Measurements from ENCODE around the gene AKAP6.

AKAP6 gene

GRCh38 chr14:32412532-32412931, 83.4 kb downstream of the AKAP6 start:
- no peak overlapping the region for H3K4me3 ChIP-seq (ENCODE audit: low read length)
- no peaks in the 10 kb centered on the region for H3K27me3 ChIP-seq (replicated peaks; ENCODE audit: control insufficient read depth, insufficient read depth, low read length)
- H3K9me3 ChIP-seq (ENCODE audit: control insufficient read depth, low read length) = no peaks in the 10 kb centered on the region
- no peak for DNase-seq (ENCODE audit: low read depth)
- no peaks in the 10 kb centered on the region for H3K36me3 ChIP-seq (ENCODE audit: control insufficient read depth, insufficient read depth, low read length, severe bottlenecking)
- peaks cover 4% of the 10 kb centered on the region for H3K4me1 ChIP-seq (ENCODE audit: control insufficient read depth, insufficient read depth, low read length)
- no peak overlapping the region for H3K9ac ChIP-seq (ENCODE audit: low read length)

GRCh38 chr14:32413967-32414640, 85.0 kb downstream of the AKAP6 start:
- no peaks in the 10 kb centered on the region for H3K36me3 ChIP-seq (ENCODE audit: control insufficient read depth, insufficient read depth, low read length, severe bottlenecking)
- peaks cover 14% of the 10 kb centered on the region for H3K4me1 ChIP-seq (ENCODE audit: control insufficient read depth, insufficient read depth, low read length)
- H3K27me3 ChIP-seq (replicated peaks; ENCODE audit: control insufficient read depth, insufficient read depth, low read length) = no peaks in the 10 kb centered on the region
- H3K9ac ChIP-seq (ENCODE audit: low read length) = no peak overlapping the region
- no peak overlapping the region for H3K4me3 ChIP-seq (ENCODE audit: low read length)
- no peaks in the 10 kb centered on the region for H3K9me3 ChIP-seq (ENCODE audit: control insufficient read depth, low read length)
- DNase-seq (ENCODE audit: low read depth) = no peak

- H3K4me1 ChIP-seq (ENCODE audit: control insufficient read depth, insufficient read depth, low read length) = peaks cover 14% of the 10 kb centered on the region
- no peaks in the 10 kb centered on the region for H3K36me3 ChIP-seq (ENCODE audit: control insufficient read depth, insufficient read depth, low read length, severe bottlenecking)
- H3K4me3 ChIP-seq (ENCODE audit: low read length) = no peak overlapping the region
- no peaks in the 10 kb centered on the region for H3K9me3 ChIP-seq (ENCODE audit: control insufficient read depth, low read length)
- peak; percentile 68 for DNase-seq (ENCODE audit: low read depth)
- H3K9ac ChIP-seq (ENCODE audit: low read length) = no peak overlapping the region
- no peaks in the 10 kb centered on the region for H3K27me3 ChIP-seq (replicated peaks; ENCODE audit: control insufficient read depth, insufficient read depth, low read length)
Measured at GRCh38 chr14:32414808-32415255, 85.7 kb downstream of the AKAP6 start.

GRCh38 chr14:32417956-32418552, 89.0 kb downstream of the AKAP6 start:
- Histone ChIP-seq H3K4me3 (ENCODE audit: low read length) (peak overlapping the region; percentile 18), H3K36me3 (ENCODE audit: control insufficient read depth, insufficient read depth, low read length, severe bottlenecking) (no peaks in the 10 kb centered on the region), H3K27me3 (replicated peaks; ENCODE audit: control insufficient read depth, insufficient read depth, low read length) (no peaks in the 10 kb centered on the region), H3K9me3 (ENCODE audit: control insufficient read depth, low read length) (peaks cover 5% of the 10 kb centered on the region), H3K9ac (ENCODE audit: low read length) (no peak overlapping the region), H3K4me1 (ENCODE audit: control insufficient read depth, insufficient read depth, low read length) (peaks cover 14% of the 10 kb centered on the region)
- DNase-seq (ENCODE audit: low read depth) = peak; percentile 57

GRCh38 chr14:32419429-32419828, 90.3 kb downstream of the AKAP6 start:
- H3K4me1 ChIP-seq (ENCODE audit: control insufficient read depth, insufficient read depth, low read length) = peaks cover 14% of the 10 kb centered on the region
- no peak for DNase-seq (ENCODE audit: low read depth)
- H3K9me3 ChIP-seq (ENCODE audit: control insufficient read depth, low read length) = peaks cover 5% of the 10 kb centered on the region
- H3K9ac ChIP-seq (ENCODE audit: low read length) = no peak overlapping the region
- no peaks in the 10 kb centered on the region for H3K27me3 ChIP-seq (replicated peaks; ENCODE audit: control insufficient read depth, insufficient read depth, low read length)
- no peak overlapping the region for H3K4me3 ChIP-seq (ENCODE audit: low read length)
- H3K36me3 ChIP-seq (ENCODE audit: control insufficient read depth, insufficient read depth, low read length, severe bottlenecking) = no peaks in the 10 kb centered on the region

- no peaks in the 10 kb centered on the region for H3K36me3 ChIP-seq (ENCODE audit: control insufficient read depth, insufficient read depth, low read length, severe bottlenecking)
- H3K9me3 ChIP-seq (ENCODE audit: control insufficient read depth, low read length) = peaks cover 5% of the 10 kb centered on the region
- H3K4me3 ChIP-seq (ENCODE audit: low read length) = no peak overlapping the region
- peaks cover 14% of the 10 kb centered on the region for H3K4me1 ChIP-seq (ENCODE audit: control insufficient read depth, insufficient read depth, low read length)
- no peak for DNase-seq (ENCODE audit: low read depth)
- H3K27me3 ChIP-seq (replicated peaks; ENCODE audit: control insufficient read depth, insufficient read depth, low read length) = no peaks in the 10 kb centered on the region
- H3K9ac ChIP-seq (ENCODE audit: low read length) = no peak overlapping the region
Measured at GRCh38 chr14:32421781-32422180, 92.7 kb downstream of the AKAP6 start.

- no peak for DNase-seq (ENCODE audit: low read depth)
- Histone ChIP-seq H3K9me3 (ENCODE audit: control insufficient read depth, low read length) (peaks cover 5% of the 10 kb centered on the region), H3K27me3 (replicated peaks; ENCODE audit: control insufficient read depth, insufficient read depth, low read length) (no peaks in the 10 kb centered on the region), H3K4me1 (ENCODE audit: control insufficient read depth, insufficient read depth, low read length) (peaks cover 11% of the 10 kb centered on the region), H3K36me3 (ENCODE audit: control insufficient read depth, insufficient read depth, low read length, severe bottlenecking) (no peaks in the 10 kb centered on the region), H3K9ac (ENCODE audit: low read length) (no peak overlapping the region), H3K4me3 (ENCODE audit: low read length) (no peak overlapping the region)
Measured at GRCh38 chr14:32422440-32422839, 93.3 kb downstream of the AKAP6 start.

- Histone ChIP-seq H3K4me1 (ENCODE audit: control insufficient read depth, insufficient read depth, low read length) (no peaks in the 10 kb centered on the region), H3K27me3 (replicated peaks; ENCODE audit: control insufficient read depth, insufficient read depth, low read length) (no peaks in the 10 kb centered on the region), H3K4me3 (ENCODE audit: low read length) (no peak overlapping the region), H3K9ac (ENCODE audit: low read length) (no peak overlapping the region), H3K36me3 (ENCODE audit: control insufficient read depth, insufficient read depth, low read length, severe bottlenecking) (no peaks in the 10 kb centered on the region), H3K9me3 (ENCODE audit: control insufficient read depth, low read length) (peaks cover 5% of the 10 kb centered on the region)
- DNase-seq (ENCODE audit: low read depth) = no peak
Measured at GRCh38 chr14:32426028-32426427, 96.9 kb downstream of the AKAP6 start.

- no peak overlapping the region for H3K4me3 ChIP-seq (ENCODE audit: low read length)
- no peaks in the 10 kb centered on the region for H3K27me3 ChIP-seq (replicated peaks; ENCODE audit: control insufficient read depth, insufficient read depth, low read length)
- DNase-seq (ENCODE audit: low read depth) = no peak
- no peaks in the 10 kb centered on the region for H3K4me1 ChIP-seq (ENCODE audit: control insufficient read depth, insufficient read depth, low read length)
- H3K9me3 ChIP-seq (ENCODE audit: control insufficient read depth, low read length) = peaks cover 5% of the 10 kb centered on the region
- H3K9ac ChIP-seq (ENCODE audit: low read length) = no peak overlapping the region
- no peaks in the 10 kb centered on the region for H3K36me3 ChIP-seq (ENCODE audit: control insufficient read depth, insufficient read depth, low read length, severe bottlenecking)
Measured at GRCh38 chr14:32426586-32427388, 97.7 kb downstream of the AKAP6 start.

GRCh38 chr14:32427726-32428528, 98.8 kb downstream of the AKAP6 start:
- H3K4me3 ChIP-seq (ENCODE audit: low read length) = no peak overlapping the region
- no peak for DNase-seq (ENCODE audit: low read depth)
- H3K4me1 ChIP-seq (ENCODE audit: control insufficient read depth, insufficient read depth, low read length) = peaks cover 3% of the 10 kb centered on the region
- H3K9ac ChIP-seq (ENCODE audit: low read length) = no peak overlapping the region
- no peaks in the 10 kb centered on the region for H3K9me3 ChIP-seq (ENCODE audit: control insufficient read depth, low read length)
- H3K36me3 ChIP-seq (ENCODE audit: control insufficient read depth, insufficient read depth, low read length, severe bottlenecking) = no peaks in the 10 kb centered on the region
- H3K27me3 ChIP-seq (replicated peaks; ENCODE audit: control insufficient read depth, insufficient read depth, low read length) = no peaks in the 10 kb centered on the region

GRCh38 chr14:32428875-32429274, 99.8 kb downstream of the AKAP6 start:
- Histone ChIP-seq H3K27me3 (replicated peaks; ENCODE audit: control insufficient read depth, insufficient read depth, low read length) (no peaks in the 10 kb centered on the region), H3K4me1 (ENCODE audit: control insufficient read depth, insufficient read depth, low read length) (peaks cover 8% of the 10 kb centered on the region), H3K9ac (ENCODE audit: low read length) (no peak overlapping the region), H3K4me3 (ENCODE audit: low read length) (no peak overlapping the region), H3K36me3 (ENCODE audit: control insufficient read depth, insufficient read depth, low read length, severe bottlenecking) (no peaks in the 10 kb centered on the region), H3K9me3 (ENCODE audit: control insufficient read depth, low read length) (no peaks in the 10 kb centered on the region)
- no peak for DNase-seq (ENCODE audit: low read depth)

Data from adipocyte (in vitro differentiated cells).